ENCODE measurements around the gene NF2.

The NF2 gene

DNA sequence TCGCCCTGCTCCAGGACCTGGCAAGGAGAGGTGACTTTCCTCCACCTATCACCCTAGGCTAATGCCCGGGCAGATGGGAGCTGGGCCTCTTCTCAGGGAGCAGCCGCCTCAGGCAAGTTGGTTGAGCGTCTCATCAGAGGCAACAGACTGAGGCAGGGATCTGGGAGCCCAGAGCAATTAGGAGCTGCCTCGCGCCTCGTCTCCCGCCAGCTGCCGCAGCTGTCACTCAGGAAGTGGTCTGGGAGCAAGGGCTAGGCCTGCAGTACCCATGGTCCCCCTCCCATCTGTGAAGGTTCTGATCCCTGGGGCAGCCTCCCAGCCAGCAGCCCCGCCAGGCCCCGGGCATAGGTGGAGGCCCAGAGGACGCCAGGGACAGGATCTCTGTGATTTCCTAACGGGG, 111.8 kb downstream of the NF2 start:
- no peak for DNase-seq
- intact Hi-C loops (cut with DNase I), result no loop called here

DNA sequence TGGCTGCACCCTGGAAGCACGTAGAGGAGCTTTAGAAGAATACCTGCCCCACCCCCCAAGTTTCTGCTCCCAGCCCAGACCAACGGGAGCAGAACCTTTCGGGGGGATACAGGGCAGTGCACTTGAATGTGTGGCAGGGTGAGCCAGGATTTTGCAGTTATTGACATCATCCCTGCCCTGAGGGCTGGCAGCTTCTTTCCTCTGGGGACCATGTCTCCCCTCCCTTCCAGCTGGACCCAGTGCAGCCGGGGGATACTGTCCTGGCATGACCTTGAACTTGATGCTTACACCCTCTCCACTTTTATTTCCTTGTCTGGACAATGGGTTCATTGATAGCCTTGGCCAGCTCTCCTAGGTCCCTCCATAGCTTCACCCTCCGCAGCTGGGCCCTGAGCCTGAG, 112.3 kb downstream of the NF2 start:
- no peak for DNase-seq
- intact Hi-C loops (cut with DNase I), result no loop called here

DNA sequence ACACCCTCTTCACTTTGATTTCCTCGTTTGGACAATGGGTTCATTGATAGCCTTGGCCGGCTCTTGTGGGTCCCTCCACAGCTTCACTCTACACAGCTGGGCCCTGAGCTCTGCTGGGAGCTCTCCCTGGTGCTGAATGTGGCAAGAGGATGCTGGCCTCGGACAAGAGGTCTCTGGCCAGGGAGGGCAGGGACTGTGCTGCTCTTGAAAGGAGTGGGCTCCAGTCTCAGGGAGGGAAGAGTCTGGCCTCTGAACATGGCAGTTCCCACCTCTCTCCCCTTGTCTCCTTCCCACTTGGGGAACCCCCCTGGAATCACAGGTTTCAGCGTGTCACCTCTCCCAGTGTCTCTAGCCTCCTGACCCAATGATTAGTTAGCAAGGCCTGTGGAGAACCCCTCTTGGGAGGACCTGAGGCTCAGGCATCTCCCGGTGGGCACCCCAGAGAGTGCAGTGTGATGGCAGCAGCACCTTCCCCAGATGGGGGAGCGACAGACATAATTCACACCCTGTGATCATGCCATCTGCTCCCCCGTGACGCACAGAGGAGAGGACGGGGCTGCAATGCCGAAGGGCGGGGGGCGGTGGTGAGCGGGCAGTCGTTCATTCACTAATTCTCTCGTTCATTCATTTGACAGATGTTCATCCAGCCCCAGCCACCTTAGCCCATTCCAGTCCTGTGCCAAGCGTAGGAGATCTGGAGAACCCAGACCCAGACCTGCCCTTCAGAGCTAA, 113.5 kb downstream of the NF2 start:
- peak in 9 of 10 donors; percentile 47 to 96 (median 78) for DNase-seq
- intact Hi-C loops (cut with DNase I), result no loop called here

DNA sequence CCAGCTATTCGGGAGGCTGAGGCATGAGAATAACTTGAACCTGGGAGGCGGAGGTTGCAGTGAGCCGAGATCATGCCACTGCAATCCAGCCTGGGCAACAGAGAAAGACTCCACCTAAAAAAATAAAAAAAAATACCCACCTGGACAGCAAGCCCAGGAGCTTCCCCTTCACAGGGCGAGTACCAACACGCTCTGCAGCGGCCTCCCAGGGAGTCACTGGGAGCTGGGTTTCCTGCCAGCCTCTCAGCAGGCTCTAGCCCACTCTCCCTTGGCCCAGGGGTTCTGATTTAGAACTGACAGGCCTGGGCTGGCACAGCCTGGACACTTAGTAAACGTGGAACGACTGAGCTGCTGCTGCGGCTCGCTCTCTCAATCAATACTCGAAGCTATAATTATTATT, 114.4 kb downstream of the NF2 start:
- intact Hi-C loops (cut with DNase I), result no loop called here
- no peak for DNase-seq

DNA sequence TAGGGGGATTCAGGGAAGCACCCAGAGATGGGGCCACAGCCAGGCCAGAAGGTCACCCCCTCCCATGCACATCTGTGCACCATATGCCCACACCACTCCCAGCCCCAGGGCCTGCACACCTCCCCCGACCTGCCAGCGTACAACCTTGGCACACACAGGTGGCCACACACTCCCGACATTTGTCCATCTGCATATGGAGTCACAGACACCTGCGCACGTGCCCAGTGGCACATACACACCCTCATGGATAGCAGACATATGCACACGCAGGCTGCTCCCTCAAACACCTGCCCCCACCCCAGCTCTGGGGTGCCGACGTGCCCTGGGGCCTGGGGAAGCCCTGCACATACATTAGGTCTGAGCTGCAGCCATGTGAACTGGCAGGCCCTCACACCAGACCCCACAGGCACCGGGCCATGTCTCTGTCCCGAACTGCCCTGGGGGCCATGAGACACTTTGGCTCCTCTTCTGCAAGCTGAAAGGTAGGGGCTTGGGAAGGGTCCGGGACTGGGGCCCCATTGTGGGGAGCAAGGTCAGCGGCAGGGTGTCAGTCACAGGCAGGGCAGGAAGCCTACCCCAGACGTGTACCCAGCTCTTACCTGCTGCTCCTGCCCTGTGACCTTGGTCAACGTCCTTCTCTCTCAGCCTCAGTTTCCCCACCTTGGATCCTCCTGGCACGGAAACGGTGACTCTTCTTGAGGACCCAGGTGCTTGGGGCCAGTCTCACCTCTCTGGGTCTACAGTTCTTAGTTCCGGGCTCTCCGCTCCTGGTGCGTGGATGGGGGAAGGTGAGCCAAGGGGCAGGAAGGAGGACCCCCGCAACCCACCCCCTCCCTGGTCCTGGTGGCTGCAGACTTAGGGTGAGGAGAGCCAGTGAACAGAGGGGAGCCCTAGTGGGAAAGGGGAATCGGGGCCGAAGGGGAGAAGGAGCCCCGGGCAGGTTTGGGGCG, 115.8 kb downstream of the NF2 start:
- DNase-seq, result no peak
- intact Hi-C loops (cut with DNase I), result no loop called here

DNA sequence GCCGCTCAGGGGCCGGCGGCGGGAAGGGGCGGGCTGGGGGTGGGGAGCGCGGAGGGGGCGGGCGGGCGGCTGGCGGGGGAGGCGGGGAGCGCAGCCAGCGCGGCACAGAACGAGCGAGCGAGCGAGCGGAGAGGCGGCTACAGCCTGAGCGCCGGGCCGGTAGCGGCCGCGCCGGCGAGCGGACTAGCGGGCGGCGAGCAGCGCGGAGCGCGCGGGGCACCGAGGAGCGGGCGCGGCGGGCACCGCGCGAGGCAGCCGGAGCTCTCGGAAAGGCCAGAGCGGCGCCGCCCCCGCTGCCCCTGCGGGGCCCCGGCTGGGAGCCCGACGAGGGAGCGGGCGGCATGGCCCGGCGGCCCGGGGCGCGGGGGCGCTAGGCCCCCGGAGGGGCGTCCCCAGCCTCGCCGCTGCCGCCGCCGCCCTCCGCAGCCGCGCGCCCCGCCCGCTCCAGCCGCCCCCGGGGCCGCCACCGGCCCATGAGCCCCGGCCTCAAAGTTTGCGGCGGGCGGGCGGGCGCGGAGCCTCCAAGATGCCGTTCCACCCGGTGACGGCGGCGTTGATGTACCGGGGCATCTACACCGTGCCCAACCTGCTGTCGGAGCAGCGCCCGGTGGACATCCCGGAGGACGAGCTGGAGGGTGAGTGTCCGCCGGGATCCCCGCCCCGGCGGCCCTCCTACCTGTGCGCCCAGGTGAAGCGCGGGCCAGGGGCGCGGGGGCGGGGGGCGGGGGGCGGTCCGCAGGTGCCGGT, 116.6 kb downstream of the NF2 start, which contains the start of gene CABP7:
CABP7 (plus strand) TSS at position 105 of the 747 bp plus-strand sequence; CDS start at position 527, 422 bp downstream.
- intact Hi-C loops (cut with DNase I), result no loop called here
- no peak for DNase-seq

DNA sequence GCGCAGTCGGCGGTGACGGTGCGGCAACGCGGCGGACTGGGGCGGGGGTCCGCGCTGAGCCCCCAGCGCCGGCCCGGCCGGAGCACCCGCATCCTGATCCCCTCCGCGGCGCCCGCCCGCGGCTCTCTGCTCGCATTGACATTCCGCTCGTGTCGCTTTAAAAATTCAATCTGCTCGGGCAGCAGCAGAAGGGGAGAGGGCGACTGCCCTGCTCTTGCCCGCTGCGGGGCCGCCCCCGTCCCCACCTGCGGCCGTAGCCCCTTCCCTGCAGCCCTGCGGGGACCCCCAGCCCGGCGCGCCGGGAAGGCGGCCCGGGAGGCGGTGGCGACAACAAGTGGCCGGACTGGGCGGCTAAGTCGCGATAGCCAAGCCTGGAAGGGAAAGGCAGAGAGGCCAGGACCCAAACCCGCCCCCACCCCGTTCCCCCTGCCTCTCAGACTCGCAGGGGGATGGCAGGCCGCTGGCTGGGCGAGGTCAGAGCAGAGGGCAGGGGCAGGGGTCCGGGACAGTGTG, 117.4 kb downstream of the NF2 start:
- intact Hi-C loops (cut with DNase I), result no loop called here
- no peak for DNase-seq

DNA sequence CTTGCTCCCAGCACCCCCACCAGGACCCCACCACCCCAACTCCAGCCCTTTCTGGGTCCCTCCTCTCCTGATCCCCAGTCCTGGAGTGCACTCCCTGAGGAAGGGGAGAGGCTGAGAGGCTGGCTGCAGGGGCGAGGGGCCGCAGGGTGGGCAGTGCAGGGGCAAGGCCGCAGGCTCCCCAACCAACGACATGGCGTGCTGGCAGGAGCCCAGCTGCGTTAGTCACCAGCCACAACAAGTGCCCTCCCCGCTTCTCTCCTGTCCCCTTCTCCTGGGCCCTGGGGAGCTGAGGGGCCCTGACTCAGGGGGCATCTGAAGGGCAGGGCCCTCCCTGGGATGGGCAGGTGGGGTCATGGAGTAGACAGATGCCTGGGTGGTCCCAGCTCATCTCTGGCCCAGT, 118.7 kb downstream of the NF2 start:
- DNase-seq, result no peak
- intact Hi-C loops (cut with DNase I), result no loop called here

DNA sequence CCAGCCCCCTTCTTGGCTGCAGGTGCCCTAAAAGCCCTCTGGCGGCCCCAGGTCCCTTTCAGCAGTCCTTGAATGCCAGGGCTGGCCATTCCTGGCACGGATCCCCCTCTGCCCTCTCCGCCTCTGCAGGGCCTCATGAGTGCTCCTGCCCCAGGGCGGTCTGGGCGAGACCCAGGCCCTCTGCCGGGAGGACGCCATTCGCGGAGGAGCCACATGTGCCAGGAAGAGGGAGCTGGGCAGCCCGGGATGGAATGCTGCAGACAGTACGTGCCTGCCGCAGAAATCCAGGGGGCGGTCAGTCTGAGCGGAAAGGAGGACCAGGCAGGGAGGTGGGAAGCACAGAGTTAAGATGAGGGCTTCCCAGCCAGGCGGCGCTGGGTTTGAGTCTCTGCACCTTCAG, 119.2 kb downstream of the NF2 start:
- intact Hi-C loops (cut with DNase I), result no loop called here
- no peak for DNase-seq

DNA sequence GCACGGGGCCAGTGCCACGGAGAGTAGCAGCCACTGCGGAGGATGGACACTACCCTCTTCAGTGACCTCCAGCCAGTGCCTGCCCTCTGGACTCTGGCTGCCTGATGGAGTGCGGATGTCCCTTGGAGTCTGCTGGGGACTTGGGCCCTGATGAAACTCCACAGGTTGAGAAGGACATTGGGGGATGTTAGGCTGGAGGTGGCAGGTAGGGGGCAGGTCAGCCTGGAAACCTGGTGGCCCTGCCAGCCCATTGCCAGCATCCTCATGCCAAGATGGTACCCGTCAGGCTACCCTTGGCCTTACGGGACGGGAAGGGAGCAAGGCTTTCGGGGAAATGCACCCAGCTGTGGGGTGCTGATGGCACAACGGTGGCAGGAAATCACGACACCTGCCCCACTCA, 120.3 kb downstream of the NF2 start:
- no peak for DNase-seq
- intact Hi-C loops (cut with DNase I), result no loop called here

DNA sequence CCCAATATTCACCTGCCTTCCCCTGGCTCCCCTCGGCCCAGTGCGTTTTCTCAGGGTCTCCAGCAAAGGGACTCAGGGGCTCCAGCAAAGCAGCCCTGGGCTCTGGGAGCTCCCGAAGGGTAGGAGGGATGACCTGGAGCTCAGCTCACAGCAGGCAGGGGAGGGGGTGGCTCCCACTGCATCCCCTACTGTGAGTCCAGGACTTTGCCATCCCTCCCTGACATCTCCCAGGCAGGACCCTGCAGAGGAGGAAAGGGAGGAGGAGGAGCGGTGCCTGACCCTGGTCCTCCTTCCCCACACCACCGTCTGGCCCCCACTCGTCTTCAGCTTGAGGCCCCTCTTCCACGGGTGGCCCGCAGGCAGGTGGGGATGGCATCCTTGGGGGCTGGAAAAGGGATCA, 121.4 kb downstream of the NF2 start:
- DNase-seq, result no peak

DNA sequence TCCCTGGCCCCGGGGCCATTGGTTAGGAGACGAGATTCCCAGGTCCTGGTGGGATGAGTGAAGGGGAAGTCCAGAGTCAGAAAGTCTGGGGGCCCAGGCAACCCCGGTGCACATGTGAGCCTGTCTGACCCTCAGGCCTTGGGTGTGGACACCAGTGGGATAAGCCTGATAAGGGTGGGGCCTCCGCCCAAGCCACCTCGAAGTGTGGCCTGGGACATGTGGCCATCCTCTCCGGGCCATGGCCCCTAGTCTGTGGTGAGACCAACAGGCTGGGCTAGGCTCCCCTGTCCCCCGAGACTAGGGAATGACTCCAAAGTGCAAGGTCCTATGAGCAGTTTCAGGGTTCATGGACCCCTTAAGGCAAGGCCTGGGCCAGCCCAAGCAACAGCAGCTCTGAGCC, 122.7 kb downstream of the NF2 start:
- intact Hi-C loops (cut with DNase I), result no loop called here
- no peak for DNase-seq

More for the DNA sequence above, 121.4 kb downstream of the NF2 start:
- intact Hi-C loops (cut with DNase I), result no loop called here

DNA sequence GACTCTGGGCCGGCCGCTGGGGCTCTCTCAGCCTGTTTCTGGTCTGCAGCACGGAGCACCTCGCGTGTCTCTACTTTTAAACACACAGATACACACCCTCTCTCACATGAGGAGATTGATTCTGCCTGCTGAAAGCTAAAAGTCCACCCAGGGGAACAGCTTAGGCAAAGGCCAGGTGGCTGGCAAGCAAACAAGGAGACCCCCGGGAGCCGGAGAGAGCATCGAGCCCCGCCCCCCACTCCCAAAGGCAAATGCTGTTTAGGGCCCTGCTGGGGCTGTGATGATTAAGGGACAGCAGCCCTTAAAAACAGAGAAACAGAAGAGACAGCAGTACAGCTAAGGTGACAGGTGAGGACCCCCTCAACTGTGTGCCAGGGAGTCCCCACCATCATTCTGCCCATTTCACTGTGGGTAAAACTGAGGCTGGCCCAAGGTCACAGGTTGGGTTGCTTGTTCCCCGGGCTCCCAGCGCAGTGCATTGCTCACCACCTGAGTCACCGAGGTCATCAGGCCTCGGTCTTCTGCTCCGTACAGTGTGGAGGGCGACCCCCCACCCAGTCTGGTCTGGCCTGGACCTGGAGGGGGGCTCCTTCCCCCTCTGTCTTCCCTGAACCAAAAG, 123.2 kb downstream of the NF2 start:
- DNase-seq, result no peak

DNA sequence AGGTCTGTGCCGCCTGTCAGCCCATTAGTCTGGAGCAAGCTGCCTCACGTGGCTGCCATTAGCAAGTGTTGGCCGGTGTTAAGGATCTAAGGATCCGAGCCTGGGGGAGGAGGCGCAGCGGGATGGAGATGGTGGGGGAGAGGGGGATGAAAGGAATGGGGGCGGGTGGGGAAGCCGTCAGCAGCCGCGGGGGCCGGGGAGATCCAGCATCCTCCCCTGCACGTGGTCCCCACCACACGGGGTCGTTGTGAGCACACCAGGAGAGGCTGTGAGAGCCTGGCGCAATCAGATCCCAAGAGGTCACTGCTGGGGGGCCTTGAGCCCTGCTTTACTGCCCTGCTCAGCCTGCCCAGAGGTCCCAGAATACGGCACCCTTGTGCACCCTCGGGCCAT, 123.7 kb downstream of the NF2 start:
- DNase-seq, result peak in 3 of 10 donors; percentile 26 to 36 (median 33)
- intact Hi-C loops (cut with DNase I), result no loop called here

More for the DNA sequence above, 123.2 kb downstream of the NF2 start:
- intact Hi-C loops (cut with DNase I), result no loop called here

DNA sequence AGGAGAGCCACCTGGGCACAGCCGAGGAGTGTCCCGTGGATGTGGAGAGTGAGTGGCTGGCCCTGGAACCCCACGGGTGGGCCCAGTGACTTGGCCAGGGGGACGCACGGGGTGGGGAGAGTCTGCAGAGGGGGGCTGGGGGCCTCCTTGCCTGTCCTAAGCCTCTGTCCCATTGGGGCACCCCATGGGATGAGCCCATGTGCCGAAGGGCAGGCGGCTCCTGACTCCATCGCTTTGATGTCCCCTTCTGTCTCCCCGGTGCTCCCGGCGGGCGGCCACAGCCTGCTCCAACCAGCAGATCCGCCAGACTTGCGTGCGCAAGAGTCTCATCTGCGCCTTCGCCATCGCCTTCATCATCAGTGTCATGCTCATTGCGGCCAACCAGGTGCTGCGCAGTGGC, 125.7 kb downstream of the NF2 start:
- no peak for DNase-seq
- intact Hi-C loops (cut with DNase I), result no loop called here

DNA sequence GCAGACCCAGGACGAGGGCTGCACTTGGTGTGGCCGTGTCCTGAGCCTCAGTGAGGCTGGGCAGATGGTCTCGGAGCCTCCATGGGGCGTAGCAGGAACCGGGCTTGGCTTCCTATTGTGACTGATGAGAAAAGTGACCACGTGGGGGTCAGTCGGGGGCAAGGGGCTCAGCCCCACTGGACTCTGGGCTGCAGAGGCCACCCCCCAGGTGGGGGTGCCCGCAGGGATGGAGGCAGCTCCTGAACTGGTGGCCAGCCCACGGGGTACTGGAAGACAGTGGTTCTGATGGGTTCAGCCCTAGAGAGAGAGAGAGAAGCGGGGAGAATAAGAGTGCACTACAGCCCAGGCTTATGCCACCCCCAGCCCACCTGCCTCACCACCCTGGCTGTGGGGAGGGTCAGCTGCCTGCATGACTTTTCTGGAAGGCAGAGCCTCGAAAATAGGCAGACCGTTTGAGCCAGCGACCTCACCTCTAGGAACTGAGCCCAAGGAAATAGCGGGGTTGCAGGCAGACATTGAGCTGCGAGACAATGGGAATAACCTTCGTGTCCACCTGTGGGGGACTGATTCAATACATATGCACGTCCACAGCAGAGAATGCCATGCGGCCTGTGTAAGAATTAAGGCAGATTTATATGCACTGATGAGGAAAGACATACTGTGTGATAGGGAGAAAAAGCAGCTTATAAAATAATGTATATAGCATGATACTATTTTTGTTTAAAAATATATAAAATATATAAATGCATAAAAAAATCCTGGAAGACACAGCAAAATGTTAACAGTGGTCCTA, 127.8 kb downstream of the NF2 start:
- DNase-seq, result no peak
- intact Hi-C loops (cut with DNase I), result no loop called here

DNA sequence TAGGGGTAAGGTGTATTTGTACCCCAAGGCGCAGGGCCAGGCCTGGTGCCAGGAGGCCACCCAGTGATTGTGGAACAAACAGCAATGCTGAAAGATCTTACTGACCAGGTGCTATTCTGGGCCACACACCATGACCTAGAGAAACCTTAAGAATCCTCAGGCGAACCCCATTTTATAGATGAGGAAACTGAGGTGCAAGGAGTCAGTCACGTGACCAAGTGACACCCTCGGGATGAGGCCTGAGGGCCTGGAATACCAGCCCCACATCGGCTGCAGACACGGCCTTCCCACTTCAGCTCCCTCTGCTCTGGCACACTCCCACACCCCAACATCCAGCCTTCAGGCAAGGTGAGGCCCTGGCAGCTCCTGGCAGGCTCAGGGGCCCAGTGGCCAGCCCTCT, 129.4 kb downstream of the NF2 start:
- intact Hi-C loops (cut with DNase I), result no loop called here
- no peak for DNase-seq

DNA sequence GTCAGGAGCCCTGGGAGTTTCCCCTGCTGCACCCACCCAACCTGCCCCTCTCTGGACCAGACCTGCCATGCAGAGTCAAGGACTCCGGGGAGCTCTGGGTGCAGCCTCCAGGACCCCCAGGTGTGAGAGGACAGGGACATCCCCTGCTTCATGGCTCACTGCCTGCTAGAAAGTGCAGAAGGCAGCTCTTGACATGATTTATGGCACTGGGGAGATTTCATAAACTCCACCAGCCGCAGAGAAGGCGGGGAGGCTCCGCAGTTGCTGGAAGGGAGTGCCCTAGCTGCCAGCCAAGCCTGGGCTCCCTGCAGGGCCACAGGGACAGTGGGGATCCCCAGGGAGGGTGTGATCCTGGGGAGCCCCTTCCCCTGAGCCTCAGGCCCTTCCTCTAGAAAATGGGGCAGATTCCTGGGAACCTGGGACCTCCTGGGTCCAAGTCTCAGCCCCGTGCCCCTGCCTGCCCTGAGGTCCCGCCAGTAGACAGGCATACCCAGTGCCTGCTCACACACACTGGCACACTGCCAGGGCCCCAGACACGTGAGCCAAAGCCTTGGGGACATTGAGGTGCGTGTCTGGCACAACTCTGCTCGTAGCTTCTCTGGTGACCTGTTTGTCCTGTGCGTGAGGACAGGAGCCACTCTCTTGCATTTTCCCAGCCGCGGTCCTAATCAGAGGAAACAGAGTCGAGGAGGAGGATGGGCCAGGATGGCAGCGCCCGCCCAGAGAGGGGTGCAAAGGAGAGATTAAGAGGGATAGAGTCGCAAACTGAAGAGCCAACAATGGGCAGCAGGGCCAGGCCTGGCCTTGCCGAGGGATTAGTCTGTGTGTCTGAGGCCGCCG, 130.1 kb downstream of the NF2 start:
- no peak for DNase-seq
- intact Hi-C loops (cut with DNase I), result no loop called here

DNA sequence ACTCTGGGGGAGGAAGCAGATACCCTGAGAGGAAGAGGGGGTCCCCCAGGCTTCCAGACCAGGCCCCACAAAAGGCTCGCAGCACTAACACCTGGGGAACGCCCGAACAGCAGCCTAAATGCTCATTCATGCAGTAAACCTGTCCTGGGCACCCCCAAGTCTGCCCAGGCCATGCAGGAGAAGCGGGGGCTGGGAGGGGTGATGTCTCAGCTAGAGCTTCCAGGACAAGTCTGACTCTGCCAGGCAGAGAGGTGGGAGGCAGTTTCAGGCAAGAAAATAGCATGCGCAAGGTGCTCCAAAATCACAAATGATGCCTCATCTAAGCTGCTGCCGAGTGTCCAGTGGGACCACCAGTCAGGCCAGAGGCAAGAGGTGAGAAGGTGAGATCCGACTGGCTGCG, 131.0 kb downstream of the NF2 start:
- intact Hi-C loops (cut with DNase I), result no loop called here
- DNase-seq, result no peak

All from posterior cingulate gyrus (tissue), 11 donors.